K562 (cell line): ENCODE results near the gene CXorf65. TPM values are rescaled to one million over a fixed set of nuclear protein-coding genes. Genes with fewer than 3 reads are reported as not detected.

Experiments
- BHLHE40 ChIP-seq: IDR thresholded peaks from 2 replicates; pipeline ENCODE4 v1.6.1; 2011; ENCODE audit warnings: low read length, improper control_type of control experiment
- DACH1 ChIP-seq: fragments of 450-650 bp; IDR thresholded peaks from 2 replicates; pipeline ENCODE4 v1.6.1; 2018; ENCODE audit not compliant: partially characterized antibody
- EP400 ChIP-seq: fragments of 450-650 bp; IDR thresholded peaks from 2 replicates; pipeline ENCODE4 v1.6.1; 2017; ENCODE audit warnings: antibody characterized with exemption, mild to moderate bottlenecking, moderate library complexity
- FOXK2 ChIP-seq, 2 experiments: fragments of 450-650 bp; IDR thresholded peaks in 1 of 2; conservative IDR thresholded peaks in 1 of 2; 2 replicates each; pipeline ENCODE4 v1.6.1; 2016; ENCODE audit warnings: low read depth in 2 of 2, mild to moderate bottlenecking in 1 of 2
- GABPA ChIP-seq: fragments of 200-800 bp; sonication (Bioruptor generic); conservative IDR thresholded peaks from 2 replicates; pipeline ENCODE4 v1.6.1; 2016; ENCODE audit warnings: low read depth, missing genetic modification characterization, missing compliant biosample characterization
- NFRKB ChIP-seq: fragments of 450-650 bp; IDR thresholded peaks from 2 replicates; pipeline ENCODE4 v1.6.1; 2016; ENCODE audit warnings: low read depth
- POLR2AphosphoS5 ChIP-seq: IDR thresholded peaks from 2 replicates; pipeline ENCODE4 v1.6.1; 2011; ENCODE audit warnings: mild to moderate bottlenecking, low read depth, low read length, moderate library complexity; ENCODE audit not compliant: control insufficient read depth, insufficient read depth
- POLR2G ChIP-seq: fragments of 200-400 bp; formaldehyde crosslinking; IDR thresholded peaks from 2 replicates; pipeline ENCODE4 v1.6.1; 2017; ENCODE audit warnings: low read depth, mild to moderate bottlenecking, antibody characterized with exemption, low read length, moderate library complexity
- PRPF4 ChIP-seq: fragments of 200-400 bp; formaldehyde crosslinking; IDR thresholded peaks from one replicate; pipeline ENCODE4 v1.6.1; 2017; ENCODE audit warnings: low read length, low read depth, mild to moderate bottlenecking; ENCODE audit not compliant: insufficient read depth, poor library complexity, severe bottlenecking
- RB1 ChIP-seq: fragments of 450-650 bp; IDR thresholded peaks from 2 replicates; pipeline ENCODE4 v1.6.1; 2017; ENCODE audit warnings: low read depth, mild to moderate bottlenecking
- SMAD3 ChIP-seq: fragments of 450-650 bp; formaldehyde crosslinking; conservative IDR thresholded peaks from 2 replicates; pipeline ENCODE4 v1.4.0; 2020; ENCODE audit warnings: mild to moderate bottlenecking
- SUPT5H ChIP-seq: fragments of 450-650 bp; IDR thresholded peaks from 2 replicates; pipeline ENCODE4 v1.6.1; 2016
- ZBTB34 ChIP-seq: fragments of 250-450 bp; sonication (Bioruptor Pico); IDR thresholded peaks from 2 replicates; pipeline ENCODE4 v1.8.0; 2021; ENCODE audit warnings: mild to moderate bottlenecking, moderate library complexity
- ZC3H4 ChIP-seq: sonication (generic); formaldehyde crosslinking; IDR thresholded peaks from 2 replicates; pipeline ENCODE4 v1.9.0; 2021; ENCODE audit warnings: missing genetic modification reagents, borderline replicate concordance
- ZNF324 ChIP-seq: fragments of 250-450 bp; sonication (Bioruptor Pico); IDR thresholded peaks from 2 replicates; pipeline ENCODE4 v1.4.0; 2020; ENCODE audit warnings: mild to moderate bottlenecking
- polyA plus RNA-seq, 8 experiments: library from polyadenylated mRNA; depleted of rRNA in 4 of 8; stranded (reverse) in 5 of 8; unstranded in 3 of 8; fragments of >200 nt; fragmentation: Nextera tagmentation in 2 of 8; fragmentation: Illumina TruSeq in 1 of 8; extraction: Ambion mirVana in 2 of 8; extraction: Trizol in 1 of 8; gene quantifications; 2 replicates each; pipeline versions ENCODE4 v1.2.1 to v1.2.3, GENCODE V29; 2011 to 2014; ENCODE audit warnings: inconsistent platforms in 1 of 8, missing spikeins in 1 of 8
- total RNA-seq, 7 experiments: library from RNA; depleted of rRNA in 6 of 7; stranded (reverse); fragments of >200 nt in 6 of 7; fragmentation: Illumina TruSeq in 2 of 7; extraction: Trizol in 2 of 7; gene quantifications; 2 replicates each; pipeline versions ENCODE4 v1.2.1 to v1.2.3, GENCODE V29; 2011 to 2021; ENCODE audit warnings: low replicate concordance in 1 of 7
- TF ChIP-seq, protein P1 (sequence below): fragments of 450-650 bp; IDR thresholded peaks from 2 replicates; pipeline ENCODE4 v1.6.1; 2016; ENCODE audit warnings: low read depth

The CXorf65 gene
- total and polyA plus RNA-seq, 9 of the 15 experiments (the other 6 are each of a cell fraction or from before 2014, with no cell fraction given): 1.4 to 8.4 (median 2.9) TPM

DNA sequence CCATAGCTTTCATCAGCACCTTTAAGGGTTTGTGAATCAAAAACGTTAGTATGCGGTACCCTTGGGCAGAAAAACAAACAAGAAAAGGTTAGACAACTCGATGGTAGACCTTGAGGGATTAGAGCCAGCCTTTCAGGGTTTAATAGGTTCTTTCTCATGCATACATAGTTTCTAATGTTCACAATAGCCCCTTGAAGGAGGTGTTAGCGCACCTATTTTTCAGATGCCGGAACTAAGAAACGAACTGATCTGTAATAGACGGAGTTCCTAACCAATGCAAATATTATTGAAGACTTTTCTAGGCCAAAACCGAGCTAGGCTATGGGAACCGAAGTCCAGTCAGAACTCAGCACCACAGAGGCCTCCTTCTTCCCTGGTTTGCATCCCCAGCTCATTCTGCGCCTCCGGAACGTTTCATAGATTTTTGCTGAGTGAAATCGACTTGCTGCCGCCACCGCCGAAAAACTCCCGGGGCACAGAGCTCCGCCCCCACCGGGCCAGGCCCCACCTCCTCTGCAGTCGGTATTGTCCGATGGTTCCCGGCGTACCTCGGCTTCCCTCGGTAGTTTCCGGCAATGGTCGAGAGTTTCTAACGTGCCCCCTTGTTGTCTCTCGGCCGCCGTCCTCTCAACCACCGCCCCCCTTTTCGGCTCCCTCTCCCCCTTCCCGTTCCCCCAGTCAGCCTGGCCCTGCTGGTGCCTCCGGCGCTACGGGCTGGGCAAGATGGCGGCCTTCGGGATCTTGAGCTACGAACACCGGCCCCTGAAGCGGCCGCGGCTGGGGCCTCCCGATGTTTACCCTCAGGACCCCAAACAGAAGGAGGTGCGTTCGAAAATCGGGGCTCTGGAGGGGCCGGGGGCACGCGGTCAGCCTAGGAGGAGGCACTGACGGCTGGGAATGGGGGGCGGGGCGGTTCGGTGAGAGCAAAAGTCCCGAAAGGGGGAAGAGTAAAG, 11.8 kb upstream of the CXorf65 start, which contains the start of gene MED12 (continued):
- TF ChIP-seq EP400 (peak; percentile 54; the same call in 1 of the 2 replicates), ZC3H4 (no peak), ZBTB34 (CRISPR knock-in tag) (no peak), ZNF324 (no peak), DACH1 (no peak), NFRKB (peak; percentile 66; the same call in 1 of the 2 replicates), SUPT5H (peak; percentile 70), POLR2AphosphoS5 (peak; percentile 61; the same call in 1 of the 2 replicates), FOXK2 (conservative IDR thresholded peaks at IDR 0.05 in 1 of 2, IDR thresholded peaks at IDR 0.05 in 1 of 2; ENCODE audit: low read depth in 2 of 2) (no peak), GABPA (tag) (peak; percentile 18; the same call in 1 of the 2 replicates), PRPF4 (no peak), POLR2G (peak; percentile 82), SMAD3 (no peak), RB1 (0 out of 2 replicates have a peak, but pooled peaks have one; percentile 34), BHLHE40 (peak; percentile 14; the same call in 1 of the 2 replicates)
- TF ChIP-seq, protein P1, sequence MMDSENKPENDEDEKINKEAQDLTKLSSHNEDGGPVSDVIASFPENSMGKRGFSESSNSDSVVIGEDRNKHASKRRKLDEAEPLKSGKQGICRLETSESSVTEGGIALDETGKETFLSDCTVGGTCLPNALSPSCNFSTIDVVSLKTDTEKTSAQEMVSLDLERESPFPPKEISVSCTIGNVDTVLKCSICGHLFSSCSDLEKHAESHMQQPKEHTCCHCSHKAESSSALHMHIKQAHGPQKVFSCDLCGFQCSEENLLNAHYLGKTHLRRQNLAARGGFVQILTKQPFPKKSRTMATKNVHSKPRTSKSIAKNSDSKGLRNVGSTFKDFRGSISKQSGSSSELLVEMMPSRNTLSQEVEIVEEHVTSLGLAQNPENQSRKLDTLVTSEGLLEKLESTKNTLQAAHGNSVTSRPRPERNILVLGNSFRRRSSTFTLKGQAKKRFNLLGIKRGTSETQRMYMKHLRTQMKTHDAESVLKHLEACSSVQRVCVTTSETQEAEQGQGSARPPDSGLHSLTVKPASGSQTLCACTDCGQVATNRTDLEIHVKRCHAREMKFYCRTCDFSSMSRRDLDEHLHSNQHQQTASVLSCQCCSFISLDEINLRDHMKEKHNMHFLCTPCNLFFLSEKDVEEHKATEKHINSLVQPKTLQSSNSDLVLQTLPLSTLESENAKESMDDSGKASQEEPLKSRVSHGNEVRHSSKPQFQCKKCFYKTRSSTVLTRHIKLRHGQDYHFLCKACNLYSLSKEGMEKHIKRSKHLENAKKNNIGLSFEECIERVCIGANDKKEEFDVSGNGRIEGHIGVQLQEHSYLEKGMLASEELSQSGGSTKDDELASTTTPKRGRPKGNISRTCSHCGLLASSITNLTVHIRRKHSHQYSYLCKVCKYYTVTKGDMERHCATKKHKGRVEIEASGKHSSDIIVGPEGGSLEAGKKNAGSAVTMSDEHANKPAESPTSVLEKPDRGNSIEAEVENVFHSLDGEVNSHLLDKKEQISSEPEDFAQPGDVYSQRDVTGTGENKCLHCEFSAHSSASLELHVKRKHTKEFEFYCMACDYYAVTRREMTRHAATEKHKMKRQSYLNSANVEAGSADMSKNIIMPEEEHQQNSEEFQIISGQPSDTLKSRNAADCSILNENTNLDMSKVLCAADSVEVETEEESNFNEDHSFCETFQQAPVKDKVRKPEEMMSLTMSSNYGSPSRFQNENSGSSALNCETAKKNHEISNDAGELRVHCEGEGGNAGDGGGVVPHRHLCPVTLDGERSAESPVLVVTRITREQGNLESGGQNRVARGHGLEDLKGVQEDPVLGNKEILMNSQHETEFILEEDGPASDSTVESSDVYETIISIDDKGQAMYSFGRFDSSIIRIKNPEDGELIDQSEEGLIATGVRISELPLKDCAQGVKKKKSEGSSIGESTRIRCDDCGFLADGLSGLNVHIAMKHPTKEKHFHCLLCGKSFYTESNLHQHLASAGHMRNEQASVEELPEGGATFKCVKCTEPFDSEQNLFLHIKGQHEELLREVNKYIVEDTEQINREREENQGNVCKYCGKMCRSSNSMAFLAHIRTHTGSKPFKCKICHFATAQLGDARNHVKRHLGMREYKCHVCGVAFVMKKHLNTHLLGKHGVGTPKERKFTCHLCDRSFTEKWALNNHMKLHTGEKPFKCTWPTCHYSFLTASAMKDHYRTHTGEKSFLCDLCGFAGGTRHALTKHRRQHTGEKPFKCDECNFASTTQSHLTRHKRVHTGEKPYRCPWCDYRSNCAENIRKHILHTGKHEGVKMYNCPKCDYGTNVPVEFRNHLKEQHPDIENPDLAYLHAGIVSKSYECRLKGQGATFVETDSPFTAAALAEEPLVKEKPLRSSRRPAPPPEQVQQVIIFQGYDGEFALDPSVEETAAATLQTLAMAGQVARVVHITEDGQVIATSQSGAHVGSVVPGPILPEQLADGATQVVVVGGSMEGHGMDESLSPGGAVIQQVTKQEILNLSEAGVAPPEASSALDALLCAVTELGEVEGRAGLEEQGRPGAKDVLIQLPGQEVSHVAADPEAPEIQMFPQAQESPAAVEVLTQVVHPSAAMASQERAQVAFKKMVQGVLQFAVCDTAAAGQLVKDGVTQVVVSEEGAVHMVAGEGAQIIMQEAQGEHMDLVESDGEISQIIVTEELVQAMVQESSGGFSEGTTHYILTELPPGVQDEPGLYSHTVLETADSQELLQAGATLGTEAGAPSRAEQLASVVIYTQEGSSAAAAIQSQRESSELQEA: peak; percentile 81
